Lung (tissue), 12 donors: Measurements from ENCODE around the gene AFAP1L1. TPM values are rescaled to one million over a fixed set of nuclear protein-coding genes. Genes with fewer than 3 reads are reported as not detected.

ENCODE experiments used
- ATAC-seq: fragments of 200-7000 bp; cut with Tn5 transposase; one replicate; pipeline ENCODE4 v1.9.1; 2020; ENCODE audit warnings: moderate number of reproducible peaks; ENCODE audit not compliant: insufficient read depth, low FRiP score
- DNase-seq, 3 donors: peaks; one replicate each; pipeline ENCODE4 v3.0.0-alpha.2; 2013 to 2017
- H3K27ac ChIP-seq, 2 donors: one replicate each; pipeline ENCODE4 v1.5.1; 2013; ENCODE audit warnings: mild to moderate bottlenecking in 2 of 2, moderate library complexity in 2 of 2, control low read depth in 1 of 2, inconsistent platforms in 1 of 2, low read depth in 1 of 2, low read length in 1 of 2
- H3K27me3 ChIP-seq, 3 donors: one replicate each; pipeline ENCODE4 v1.5.1; 2013; ENCODE audit warnings: low read length in 2 of 3; ENCODE audit not compliant: control insufficient read depth in 3 of 3, insufficient read depth in 3 of 3
- H3K36me3 ChIP-seq, 4 donors: one replicate each; pipeline ENCODE4 v1.5.1; 2013; ENCODE audit warnings: low read length in 4 of 4, mild to moderate bottlenecking in 1 of 4, moderate library complexity in 1 of 4; ENCODE audit not compliant: control insufficient read depth in 4 of 4, insufficient read depth in 4 of 4
- H3K4me1 ChIP-seq, 5 donors: one replicate each; pipeline ENCODE4 v1.5.1; 2013; ENCODE audit warnings: low read length in 5 of 5, mild to moderate bottlenecking in 2 of 5, moderate library complexity in 1 of 5; ENCODE audit not compliant: control insufficient read depth in 5 of 5, insufficient read depth in 5 of 5
- H3K4me3 ChIP-seq: one replicate; pipeline ENCODE4 v1.5.1; 2013; ENCODE audit warnings: mild to moderate bottlenecking, control low read depth, moderate library complexity
- H3K9ac ChIP-seq, 2 donors: one replicate each; pipeline ENCODE4 v1.5.1; 2013; ENCODE audit warnings: low read length in 2 of 2, control low read depth in 1 of 2; ENCODE audit not compliant: insufficient read depth in 1 of 2
- H3K9me3 ChIP-seq, 4 donors: one replicate each; pipeline ENCODE4 v1.5.1; 2013; ENCODE audit warnings: low read length in 3 of 4, mild to moderate bottlenecking in 1 of 4, moderate library complexity in 1 of 4; ENCODE audit not compliant: control insufficient read depth in 4 of 4, insufficient read depth in 3 of 4
- CTCF ChIP-seq: IDR thresholded peaks from 2 replicates; pipeline ENCODE4 v1.5.1; 2012; ENCODE audit warnings: mild to moderate bottlenecking; ENCODE audit errors: control extremely low read depth, extremely low read depth
- WGBS, 2 donors: extraction: QIAGEN DNeasy Blood & Tissue Kit; methylation state at CpG; one replicate each; pipeline ENCODE4 v1.1.7; 2013; 5-methylcytosine and 5-hydroxymethylcytosine counted together
- polyA plus RNA-seq, 2 donors: library from polyadenylated mRNA; stranded (reverse); fragments of 200-250 nt; gene quantifications; one replicate each; pipeline ENCODE4 v1.2.1, GENCODE V29; 2013
- total RNA-seq, 2 donors: library from RNA; depleted of rRNA in 1 of 2; stranded (reverse); fragments of >200 nt in 1 of 2; gene quantifications; one replicate each; pipeline ENCODE4 v1.2.1, GENCODE V29; 2014 to 2021
- donor health status: control.
- donor health status: control.
- donor health status: Bipolar disorder and iron deficiency.
- donor health status: healthy.
- donor health status: DM: yes; HTN: yes; CAD: no.

Gene AFAP1L1
- total and polyA plus RNA-seq, 4 donors: 9.8 to 40.6 (median 18.1) TPM

GRCh38 chr5:149278451-149279210, 7.0 kb downstream of the AFAP1L1 start:
- no peaks in the 10 kb centered on the region for H3K36me3 ChIP-seq
- WGBS, 2 donors: 60 to 79% methylated on average over 5 of the region's 5 CpGs
- no peak overlapping the region for H3K4me3 ChIP-seq
- DNase-seq: no peak
- H3K9me3 ChIP-seq: no peaks in the 10 kb centered on the region
- H3K27me3 ChIP-seq: peaks cover 0 to 4% (median 0%) of the 10 kb centered on the region in 3 donors
- ATAC-seq: no peak
- no peak overlapping the region for H3K9ac ChIP-seq
- TF ChIP-seq CTCF: no peak
- H3K4me1 ChIP-seq: peaks cover 0 to 66% (median 0%) of the 10 kb centered on the region in 5 donors
- H3K27ac ChIP-seq: no peak overlapping the region

GRCh38 chr5:149279661-149280060, 8.0 kb downstream of the AFAP1L1 start:
- H3K4me1 ChIP-seq: peaks cover 0 to 68% (median 3%) of the 10 kb centered on the region in 5 donors
- no peak overlapping the region for H3K4me3 ChIP-seq
- H3K27ac ChIP-seq: peak overlapping the region in 1 of 2 donors; percentile 70
- TF ChIP-seq CTCF: no peak
- H3K9me3 ChIP-seq: no peaks in the 10 kb centered on the region
- 85% methylated on average over 1 of the region's 1 CpG for WGBS, 2 donors
- no peak overlapping the region for H3K9ac ChIP-seq
- ATAC-seq (no peak), DNase-seq (no peak)
- no peaks in the 10 kb centered on the region for H3K36me3 ChIP-seq
- no peaks in the 10 kb centered on the region for H3K27me3 ChIP-seq

GRCh38 chr5:149280124-149280523, 8.5 kb downstream of the AFAP1L1 start:
- Histone ChIP-seq H3K27ac (peak overlapping the region in 1 of 2 donors; percentile 70), H3K36me3 (no peaks in the 10 kb centered on the region), H3K9me3 (no peaks in the 10 kb centered on the region), H3K4me3 (no peak overlapping the region), H3K27me3 (no peaks in the 10 kb centered on the region), H3K9ac (no peak overlapping the region), H3K4me1 (peaks cover 0 to 72% (median 3%) of the 10 kb centered on the region in 5 donors)
- TF ChIP-seq CTCF: no peak
- DNase-seq (no peak), ATAC-seq (no peak)
- WGBS, 2 donors: 10 to 15% methylated on average over 1 of the region's 1 CpG
